GM23248 (cell line): ENCODE measurements around the gene SHC2. TPM values are rescaled to one million over a fixed set of nuclear protein-coding genes. Genes with fewer than 3 reads are reported as not detected.

Experiments
- DNase-seq: peaks from one replicate; pipeline ENCODE4 v3.0.0-alpha.2; 2015
- H2AFZ ChIP-seq: fragments of 200-600 bp; sonication (generic); 2 replicates; pipeline ENCODE4 v1.6.1; 2016; ENCODE audit warnings: antibody characterized with exemption
- H3F3A ChIP-seq: fragments of 200-600 bp; sonication (generic); 2 replicates; pipeline ENCODE4 v1.6.1; 2016; ENCODE audit warnings: mild to moderate bottlenecking, antibody characterized with exemption, mixed run types; ENCODE audit not compliant: insufficient read depth
- H3K27ac ChIP-seq: fragments of 200-600 bp; sonication (generic); 2 replicates; pipeline ENCODE4 v1.5.1; 2016; ENCODE audit warnings: mild to moderate bottlenecking
- H3K27me3 ChIP-seq: fragments of 200-600 bp; sonication (generic); replicated peaks from 2 replicates; pipeline ENCODE4 v1.6.1; 2016; ENCODE audit warnings: mild to moderate bottlenecking; ENCODE audit not compliant: insufficient read depth
- H3K36me3 ChIP-seq: fragments of 200-600 bp; sonication (generic); 2 replicates; pipeline ENCODE4 v1.6.1; 2016; ENCODE audit warnings: low read depth, mild to moderate bottlenecking
- H3K4me1 ChIP-seq: fragments of 200-600 bp; sonication (generic); 2 replicates; pipeline ENCODE4 v1.6.1; 2016; ENCODE audit warnings: mild to moderate bottlenecking; ENCODE audit not compliant: insufficient read depth
- H3K4me2 ChIP-seq: fragments of 200-600 bp; sonication (generic); one replicate; pipeline ENCODE4 v1.6.1; 2016; ENCODE audit warnings: mild to moderate bottlenecking; ENCODE audit not compliant: unreplicated experiment
- H3K4me3 ChIP-seq: fragments of 200-600 bp; sonication (generic); 2 replicates; pipeline ENCODE4 v1.5.1; 2016; ENCODE audit warnings: mild to moderate bottlenecking
- H3K79me2 ChIP-seq: fragments of 200-600 bp; sonication (generic); 2 replicates; pipeline ENCODE4 v1.6.1; 2016; ENCODE audit warnings: mild to moderate bottlenecking; ENCODE audit not compliant: insufficient read depth
- H3K9ac ChIP-seq: fragments of 200-600 bp; sonication (generic); 2 replicates; pipeline ENCODE4 v1.6.1; 2016; ENCODE audit warnings: mild to moderate bottlenecking
- H3K9me2 ChIP-seq: fragments of 200-600 bp; sonication (generic); 2 replicates; pipeline ENCODE4 v1.6.1; 2016; ENCODE audit warnings: mixed run types, mild to moderate bottlenecking, moderate library complexity; ENCODE audit not compliant: insufficient read depth
- H3K9me3 ChIP-seq: fragments of 200-600 bp; sonication (generic); one replicate; pipeline ENCODE4 v1.6.1; 2017; ENCODE audit warnings: low read depth
- H4K20me1 ChIP-seq: fragments of 200-600 bp; sonication (generic); 2 replicates; pipeline ENCODE4 v1.6.0; 2016; ENCODE audit not compliant: insufficient read depth
- EZH2 ChIP-seq: fragments of 200-600 bp; sonication (generic); IDR thresholded peaks from 2 replicates; pipeline ENCODE4 v1.6.1; 2018; ENCODE audit warnings: antibody characterized with exemption, mild to moderate bottlenecking; ENCODE audit not compliant: insufficient read depth, poor library complexity, severe bottlenecking
- EZH2phosphoT487 ChIP-seq: fragments of 200-600 bp; sonication (generic); IDR thresholded peaks from 2 replicates; pipeline ENCODE4 v1.6.1; 2018; ENCODE audit warnings: antibody characterized with exemption, moderate library complexity, mild to moderate bottlenecking, low read depth; ENCODE audit not compliant: insufficient read depth
- WGBS, 2 experiments: methylation state at CpG; one replicate each; pipeline ENCODE4 v1.1.6; 2015 to 2017; ENCODE audit warnings: low lambda C conversion rate in 2 of 2, low coverage in 1 of 2; ENCODE audit errors: missing lambda C conversion rate in 2 of 2; 5-methylcytosine and 5-hydroxymethylcytosine counted together
- in situ Hi-C: fragments of 300-500 bp; cut with MboI; formaldehyde crosslinking; loops from 2 replicates; pipeline ENCODE4 v1.15.0; 2020
- polyA plus RNA-seq: library from polyadenylated mRNA; unstranded; fragments of >200 nt; fragmentation: Nextera tagmentation; extraction: Ambion mirVana; gene quantifications from 2 replicates; pipeline ENCODE4 v1.2.1, GENCODE V29; 2016
- total RNA-seq: library from RNA; depleted of rRNA; stranded (reverse); fragments of >200 nt; shearing (Covaris generic); gene quantifications from 2 replicates; pipeline ENCODE4 v1.2.3, GENCODE V29; 2014; rRNA removed

SHC2 gene, protein sequence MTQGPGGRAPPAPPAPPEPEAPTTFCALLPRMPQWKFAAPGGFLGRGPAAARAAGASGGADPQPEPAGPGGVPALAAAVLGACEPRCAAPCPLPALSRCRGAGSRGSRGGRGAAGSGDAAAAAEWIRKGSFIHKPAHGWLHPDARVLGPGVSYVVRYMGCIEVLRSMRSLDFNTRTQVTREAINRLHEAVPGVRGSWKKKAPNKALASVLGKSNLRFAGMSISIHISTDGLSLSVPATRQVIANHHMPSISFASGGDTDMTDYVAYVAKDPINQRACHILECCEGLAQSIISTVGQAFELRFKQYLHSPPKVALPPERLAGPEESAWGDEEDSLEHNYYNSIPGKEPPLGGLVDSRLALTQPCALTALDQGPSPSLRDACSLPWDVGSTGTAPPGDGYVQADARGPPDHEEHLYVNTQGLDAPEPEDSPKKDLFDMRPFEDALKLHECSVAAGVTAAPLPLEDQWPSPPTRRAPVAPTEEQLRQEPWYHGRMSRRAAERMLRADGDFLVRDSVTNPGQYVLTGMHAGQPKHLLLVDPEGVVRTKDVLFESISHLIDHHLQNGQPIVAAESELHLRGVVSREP
- total RNA-seq, result not detected in 2 replicates
- not detected in 2 replicates for polyA plus RNA-seq

DNA sequence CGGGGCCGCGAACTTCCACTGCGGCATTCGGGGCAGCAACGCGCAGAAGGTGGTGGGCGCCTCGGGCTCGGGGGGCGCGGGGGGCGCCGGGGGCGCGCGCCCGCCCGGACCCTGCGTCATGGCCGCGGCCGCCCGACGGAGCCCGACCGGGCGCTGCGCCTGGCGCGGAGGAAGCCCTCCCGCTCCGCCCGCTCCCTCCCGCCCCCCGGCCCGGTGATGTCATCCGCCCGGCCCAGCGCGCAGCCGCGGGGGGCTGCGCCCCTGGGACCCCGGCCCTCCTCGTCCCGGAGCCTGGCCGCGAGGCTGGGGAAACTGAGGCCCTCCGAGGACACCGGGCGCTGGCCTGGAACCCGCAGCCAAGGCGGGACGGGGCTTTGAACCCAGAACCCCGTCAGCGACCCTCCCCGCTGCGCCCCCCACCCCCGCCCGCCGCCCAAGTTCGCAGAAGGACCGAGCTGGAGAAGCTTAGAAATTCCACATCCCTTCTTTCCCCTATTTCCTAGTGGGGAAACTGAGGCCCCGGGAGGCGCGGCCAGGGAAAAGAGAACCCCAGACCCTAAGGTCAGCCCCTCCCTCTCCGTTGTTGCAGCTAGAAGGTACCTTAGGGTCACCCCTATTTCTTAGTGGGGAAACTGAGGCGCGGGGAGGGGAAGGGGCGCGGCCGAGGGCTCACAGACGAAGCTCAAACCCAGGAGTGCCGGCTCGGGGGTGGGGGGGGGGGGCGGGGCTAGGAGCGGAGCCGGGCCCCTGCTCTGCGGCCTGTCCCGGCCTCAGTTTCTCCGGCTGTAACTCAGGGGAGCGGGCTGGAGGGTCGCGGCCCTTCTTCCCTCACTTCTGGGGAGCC is at the start of gene SHC2:
Gene SHC2 (minus strand): TSS at position 157 of the 844 bp plus-strand sequence. CDS start 37 bp downstream, at position 120.
- Histone ChIP-seq H3K4me2 (no peak within 1 kb of the TSS), H3K9me3 (no peaks in the 10 kb centered on the region), H3K4me1 (no peaks in the 10 kb centered on the region), H3K4me3 (peak within 1 kb of the TSS; percentile 13; the same call in 1 of the 2 replicates), H3K27ac (no peak within 1 kb of the TSS), H4K20me1 (no peaks in the 10 kb centered on the region), H3K27me3 (peaks cover 19% of the 10 kb centered on the region), H3K36me3 (no peaks in the 10 kb centered on the region), H3F3A (no peaks in the 10 kb centered on the region), H2AFZ (no peak within 1 kb of the TSS), H3K79me2 (no peaks in the 10 kb centered on the region), H3K9ac (no peak within 1 kb of the TSS), H3K9me2 (no peaks in the 10 kb centered on the region)
- DNase-seq, result no peak
- in situ Hi-C loops, result no loop called here
- WGBS, 2 experiments, result 0 to 2% methylated on average over 3 to 67 of the region's 85 CpGs
- TF ChIP-seq EZH2phosphoT487 (0 out of 2 replicates have a peak, but pooled peaks have one; percentile 39), EZH2 (no peak)

- Histone ChIP-seq H3K9ac (peak overlapping the region; percentile 89), H3K79me2 (peaks cover 13% of the 10 kb centered on the region)
- in situ Hi-C loops, result no loop called here
These were observed 47.6 kb upstream of the SHC2 start for GRCh38 chr19:508204-509150.

GRCh38 chr19:507286-508203 is 46.7 kb upstream of the SHC2 start, which contains the start of gene TPGS1:
Gene TPGS1 (plus strand): TSS chr19:507497. CDS start chr19:507507, 10 bp downstream.
- DNase-seq, result peak; percentile 91
- no peaks in the 10 kb centered on the region; the same call in 1 of the 2 replicates for H3K4me1 ChIP-seq
- in situ Hi-C loops, result no loop called here
- no peaks in the 10 kb centered on the region for H3K9me3 ChIP-seq
- peak within 1 kb of the TSS; percentile 91 for H3K4me2 ChIP-seq
- peak within 1 kb of the TSS; percentile 70 for H3K27ac ChIP-seq
- peak within 1 kb of the TSS; percentile 84 for H3K4me3 ChIP-seq
- H3K9me2 ChIP-seq, result no peaks in the 10 kb centered on the region
- TF ChIP-seq EZH2phosphoT487, result no peak
- no peak for TF ChIP-seq EZH2
- peak within 1 kb of the TSS; percentile 89 for H3K9ac ChIP-seq
- H3K27me3 ChIP-seq, result no peaks in the 10 kb centered on the region
- H2AFZ ChIP-seq, result peak within 1 kb of the TSS; percentile 96
- H4K20me1 ChIP-seq, result no peaks in the 10 kb centered on the region
- peaks cover 13% of the 10 kb centered on the region for H3K79me2 ChIP-seq
- no peaks in the 10 kb centered on the region for H3F3A ChIP-seq
- 0 to 1% methylated on average over 64 to 71 of the region's 81 CpGs for WGBS, 2 experiments
- no peaks in the 10 kb centered on the region for H3K36me3 ChIP-seq

More at GRCh38 chr19:508204-509150, 47.6 kb upstream of the SHC2 start:
- no peaks in the 10 kb centered on the region for H3F3A ChIP-seq
- peak overlapping the region; percentile 96; the same call in 1 of the 2 replicates for H2AFZ ChIP-seq
- H3K4me2 ChIP-seq, result peak overlapping the region; percentile 91
- no peaks in the 10 kb centered on the region for H3K27me3 ChIP-seq
- H3K4me3 ChIP-seq, result peak overlapping the region; percentile 84
- no peaks in the 10 kb centered on the region for H4K20me1 ChIP-seq
- 50 to 55% methylated on average over 29 to 32 of the region's 32 CpGs for WGBS, 2 experiments
- no peaks in the 10 kb centered on the region for H3K9me3 ChIP-seq
- TF ChIP-seq EZH2 (no peak), EZH2phosphoT487 (no peak)
- DNase-seq, result no peak
- H3K27ac ChIP-seq, result no peak overlapping the region
- no peaks in the 10 kb centered on the region; the same call in 1 of the 2 replicates for H3K4me1 ChIP-seq
- no peaks in the 10 kb centered on the region for H3K9me2 ChIP-seq
- no peaks in the 10 kb centered on the region for H3K36me3 ChIP-seq
